ENCODE measurements around the gene INCA1.

INCA1 gene

DNA sequence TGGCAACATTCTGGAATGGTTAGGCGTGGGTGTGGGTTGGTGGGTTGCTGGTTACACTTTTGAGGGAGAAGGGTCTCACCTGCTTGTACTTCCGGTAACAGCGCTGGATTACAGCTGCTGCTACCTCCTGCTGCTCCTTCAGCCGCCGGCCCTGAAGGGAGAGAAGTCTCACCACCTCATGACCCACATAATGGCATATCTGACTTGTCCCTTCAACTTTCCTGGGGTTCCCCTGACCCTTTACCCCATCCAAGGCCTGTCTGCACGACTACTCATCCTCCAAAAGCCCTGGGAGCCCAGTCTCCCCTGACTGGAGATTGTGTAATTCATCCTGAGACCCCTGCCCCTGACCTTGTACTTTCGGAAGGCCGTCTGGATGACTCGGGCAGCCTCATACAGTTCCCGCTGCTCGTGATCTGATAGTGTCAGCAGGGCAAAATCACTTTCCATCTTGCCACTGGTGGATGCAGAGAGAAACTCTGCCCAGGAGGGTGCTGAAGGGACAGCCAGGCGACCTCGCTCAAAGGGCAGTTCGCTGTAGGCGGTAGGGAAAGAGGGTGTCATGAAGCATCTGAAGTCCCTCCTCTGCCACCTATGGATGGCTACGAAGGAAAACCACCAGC is 27.7 kb downstream of the INCA1 start:
- TF ChIP-seq, protein P1, sequence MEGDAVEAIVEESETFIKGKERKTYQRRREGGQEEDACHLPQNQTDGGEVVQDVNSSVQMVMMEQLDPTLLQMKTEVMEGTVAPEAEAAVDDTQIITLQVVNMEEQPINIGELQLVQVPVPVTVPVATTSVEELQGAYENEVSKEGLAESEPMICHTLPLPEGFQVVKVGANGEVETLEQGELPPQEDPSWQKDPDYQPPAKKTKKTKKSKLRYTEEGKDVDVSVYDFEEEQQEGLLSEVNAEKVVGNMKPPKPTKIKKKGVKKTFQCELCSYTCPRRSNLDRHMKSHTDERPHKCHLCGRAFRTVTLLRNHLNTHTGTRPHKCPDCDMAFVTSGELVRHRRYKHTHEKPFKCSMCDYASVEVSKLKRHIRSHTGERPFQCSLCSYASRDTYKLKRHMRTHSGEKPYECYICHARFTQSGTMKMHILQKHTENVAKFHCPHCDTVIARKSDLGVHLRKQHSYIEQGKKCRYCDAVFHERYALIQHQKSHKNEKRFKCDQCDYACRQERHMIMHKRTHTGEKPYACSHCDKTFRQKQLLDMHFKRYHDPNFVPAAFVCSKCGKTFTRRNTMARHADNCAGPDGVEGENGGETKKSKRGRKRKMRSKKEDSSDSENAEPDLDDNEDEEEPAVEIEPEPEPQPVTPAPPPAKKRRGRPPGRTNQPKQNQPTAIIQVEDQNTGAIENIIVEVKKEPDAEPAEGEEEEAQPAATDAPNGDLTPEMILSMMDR (IDR thresholded peaks at IDR 0.05) = no peak
- TF ChIP-seq ZFX (IDR thresholded peaks at IDR 0.05; ENCODE audit: borderline replicate concordance) = no peak
- peak overlapping the region; percentile 96 for H3K27ac ChIP-seq

DNA sequence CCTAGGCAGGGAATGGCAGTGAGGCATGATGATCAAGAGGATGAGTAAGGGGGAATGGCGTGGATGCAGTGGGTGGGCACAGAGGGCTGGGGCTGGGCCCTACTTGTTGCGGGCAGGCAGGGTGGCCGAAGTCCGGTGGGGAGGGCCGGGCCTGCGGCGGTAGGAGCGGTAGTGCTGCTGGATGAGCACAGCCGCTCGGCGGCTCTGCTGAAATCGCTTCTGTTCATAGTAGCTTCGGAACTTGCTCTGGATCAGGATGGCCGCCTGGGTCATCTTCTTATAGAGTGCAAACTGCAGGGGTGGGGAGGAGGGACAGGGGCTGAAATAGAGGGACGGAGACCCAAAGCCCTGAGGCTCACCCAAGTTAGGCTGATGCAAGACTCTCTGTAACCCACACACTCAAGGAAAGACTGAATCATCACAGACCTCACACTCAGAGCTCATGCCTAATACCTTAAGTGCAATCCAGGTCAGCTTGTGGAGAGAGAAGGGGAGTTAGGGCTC is 28.2 kb downstream of the INCA1 start:
- TF ChIP-seq, protein P1 (IDR thresholded peaks at IDR 0.05) = no peak
- no peak for TF ChIP-seq ZFX (IDR thresholded peaks at IDR 0.05; ENCODE audit: borderline replicate concordance)
- peak overlapping the region; percentile 96 for H3K27ac ChIP-seq

DNA sequence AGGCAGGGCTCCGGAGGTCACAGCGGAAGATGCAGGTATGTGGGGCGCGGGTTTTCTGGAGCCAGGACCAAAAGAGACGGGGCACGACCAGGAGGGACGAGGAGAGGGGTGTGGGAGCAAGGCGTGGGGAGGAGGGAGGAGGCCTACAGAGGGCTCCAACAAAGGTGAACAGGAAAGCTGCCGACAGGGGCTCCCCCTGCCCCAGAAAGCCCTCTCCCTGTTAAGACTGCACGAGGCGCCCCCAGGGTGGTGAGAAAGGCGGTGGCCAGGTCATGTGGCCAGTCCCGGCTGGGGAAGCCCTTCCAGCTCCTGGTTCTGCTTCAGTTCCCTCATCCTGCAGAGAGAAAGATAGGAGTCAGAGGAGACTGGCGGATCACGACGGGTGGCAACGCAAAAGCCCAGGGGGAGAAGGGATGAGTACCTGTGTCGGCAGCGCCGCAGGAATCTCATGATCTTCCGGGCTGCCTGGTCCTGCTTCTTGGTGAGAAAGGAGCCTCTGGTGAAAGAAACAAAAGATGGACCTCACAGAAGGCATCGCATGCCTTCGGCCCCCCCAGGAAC is 28.8 kb downstream of the INCA1 start:
- H3K27ac ChIP-seq = peak overlapping the region; percentile 96
- TF ChIP-seq ZFX (IDR thresholded peaks at IDR 0.05; ENCODE audit: borderline replicate concordance) = no peak
- TF ChIP-seq, protein P1 (IDR thresholded peaks at IDR 0.05) = no peak

DNA sequence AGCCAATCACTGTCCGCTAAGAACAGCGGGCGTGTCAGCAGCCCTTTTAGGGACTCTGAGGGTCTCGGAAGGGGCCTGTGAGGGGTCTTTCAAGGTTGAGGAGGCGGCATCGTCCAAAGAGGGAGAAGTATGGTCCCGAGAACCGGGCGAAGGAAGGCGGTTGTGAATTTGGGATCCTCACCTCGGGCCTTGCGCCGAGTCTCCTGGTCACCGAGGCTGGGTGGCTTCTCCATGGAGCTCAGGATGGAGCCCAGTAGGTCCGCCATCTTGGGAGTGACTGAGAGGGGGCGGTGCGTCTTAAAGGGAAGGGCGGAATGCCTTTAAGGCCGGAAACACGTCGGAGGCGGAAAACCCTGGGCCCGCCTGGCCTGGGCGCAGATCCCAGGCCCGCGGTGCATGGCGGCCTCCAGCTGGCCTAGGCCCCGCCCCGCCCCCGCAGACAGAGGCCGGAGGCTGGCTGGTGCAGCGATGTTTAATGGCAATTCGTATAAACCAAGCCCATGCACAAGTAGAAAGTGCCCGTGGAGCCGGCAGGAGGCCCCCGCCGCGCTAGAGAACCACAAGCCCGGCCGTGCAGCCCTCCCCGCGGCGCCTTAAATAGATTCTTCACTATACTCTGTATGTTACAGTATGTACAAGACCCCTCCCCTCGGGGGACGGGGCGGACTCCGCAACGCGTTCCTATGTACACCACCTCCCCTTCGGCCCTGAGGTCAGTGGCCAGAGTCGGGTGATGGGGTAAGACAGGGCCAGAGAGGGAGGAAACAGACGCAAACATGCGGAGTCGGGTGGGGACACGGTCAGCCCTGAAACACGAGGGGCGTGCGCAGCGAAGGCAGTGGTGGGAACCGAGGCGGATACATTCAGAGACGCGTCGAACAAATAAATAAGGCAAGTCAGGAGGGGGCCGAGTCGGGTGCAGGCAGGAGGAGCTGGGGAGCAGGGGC is 29.5 kb downstream of the INCA1 start, which contains the start of gene SPAG7:
Gene SPAG7, minus strand, starts transcription at position 279 of the 947 bp plus-strand sequence. Its CDS starts 13 bp downstream, at position 266.
- peak within 1 kb of the TSS; percentile 96 for H3K27ac ChIP-seq
- TF ChIP-seq, protein P1 (IDR thresholded peaks at IDR 0.05) = peak; percentile 10; the same call in 1 of the 2 replicates
- no peak for TF ChIP-seq ZFX (IDR thresholded peaks at IDR 0.05; ENCODE audit: borderline replicate concordance)

DNA sequence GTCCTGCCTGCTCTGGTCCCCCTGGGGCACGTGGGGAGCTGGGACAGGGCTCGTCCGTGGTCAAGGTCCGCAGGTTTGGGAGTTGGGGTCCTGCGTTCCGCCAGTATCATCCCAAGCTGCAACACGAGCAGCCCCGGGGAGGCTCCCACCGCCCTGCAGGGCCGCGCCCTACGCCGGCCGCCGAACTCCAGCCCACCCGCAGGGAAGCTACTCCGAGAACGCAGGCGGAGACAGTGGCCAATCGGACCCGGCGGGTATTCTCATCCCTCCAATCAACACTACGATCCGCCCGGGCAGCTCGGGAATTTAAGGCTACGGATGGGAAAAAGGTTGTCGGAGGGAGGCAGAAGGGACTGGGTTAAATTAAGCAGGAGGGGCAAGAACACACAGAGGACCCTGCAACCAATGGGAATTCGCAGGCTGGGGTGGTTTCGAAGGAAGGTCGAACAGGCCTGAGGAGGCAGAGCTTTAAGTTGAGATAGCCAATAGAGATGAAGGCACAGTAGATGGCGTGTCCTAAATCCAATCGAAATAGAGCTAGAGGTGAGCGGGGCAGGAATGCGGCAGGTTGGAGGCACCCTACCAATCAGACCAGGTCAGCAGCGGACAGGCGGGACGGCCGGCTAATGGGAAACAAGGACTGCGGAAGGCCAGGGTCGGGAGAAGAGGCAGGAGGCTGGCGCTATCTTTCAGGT is 30.3 kb downstream of the INCA1 start:
- H3K27ac ChIP-seq = peak overlapping the region; percentile 96
- no peak for TF ChIP-seq ZFX (IDR thresholded peaks at IDR 0.05; ENCODE audit: borderline replicate concordance)
- TF ChIP-seq, protein P1 (IDR thresholded peaks at IDR 0.05) = no peak

DNA sequence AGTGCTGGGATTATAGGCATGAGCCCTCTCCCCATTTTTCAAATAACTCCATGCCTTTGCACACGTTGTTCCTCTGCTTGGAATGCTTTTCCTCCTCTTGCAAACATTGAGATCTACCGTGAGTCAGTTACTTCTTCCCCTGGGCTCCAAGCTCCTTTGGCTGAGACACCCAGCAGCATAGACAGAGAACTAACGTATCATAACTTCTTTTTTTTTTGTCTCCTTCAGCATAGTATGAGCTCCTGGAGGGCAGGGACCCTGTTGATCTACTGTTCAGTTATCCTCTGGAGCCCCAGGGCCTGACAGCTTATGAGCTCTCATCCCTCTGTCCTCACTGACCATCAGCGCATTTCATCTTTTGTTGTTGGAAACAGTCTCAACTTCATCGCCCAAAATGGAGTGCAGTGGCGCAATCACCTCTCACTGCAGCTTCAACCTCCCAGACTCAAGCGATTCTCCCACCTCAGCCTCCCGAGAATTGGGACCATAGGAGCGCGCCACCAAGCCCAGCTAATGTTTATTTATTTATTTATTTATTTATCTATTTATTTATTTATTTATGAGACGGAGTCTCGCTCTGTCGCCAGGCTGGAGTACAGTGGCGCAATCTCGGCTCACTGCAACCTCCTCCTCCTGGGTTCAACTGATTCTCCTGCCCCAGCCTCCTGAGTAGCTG is 31.9 kb downstream of the INCA1 start:
- H3K27ac ChIP-seq = peak overlapping the region; percentile 96; the same call in 1 of the 2 replicates
- TF ChIP-seq ZFX (IDR thresholded peaks at IDR 0.05; ENCODE audit: borderline replicate concordance) = no peak
- TF ChIP-seq, protein P1 (IDR thresholded peaks at IDR 0.05) = no peak

Measured in 22Rv1 (cell line).